Stimulated activated CD8-positive, alpha-beta memory T cell treated with anti-CD3 and anti-CD28 coated beads, Interleukin-15, amount 100 ng/mL, for 48 hours (primary cell): ENCODE results near the gene TMEM219.
"Not testable (repeated sequence)": the region's sequence is repeated elsewhere in the genome, so short reads cannot be mapped to it uniquely, and the experiment has no call there.

ENCODE experiments used
- DNase-seq, 2 donors: peaks; one replicate each; pipeline ENCODE4 v3.0.0-alpha.2; 2020; ENCODE audit warnings: low read depth in 2 of 2

Gene TMEM219

DNA sequence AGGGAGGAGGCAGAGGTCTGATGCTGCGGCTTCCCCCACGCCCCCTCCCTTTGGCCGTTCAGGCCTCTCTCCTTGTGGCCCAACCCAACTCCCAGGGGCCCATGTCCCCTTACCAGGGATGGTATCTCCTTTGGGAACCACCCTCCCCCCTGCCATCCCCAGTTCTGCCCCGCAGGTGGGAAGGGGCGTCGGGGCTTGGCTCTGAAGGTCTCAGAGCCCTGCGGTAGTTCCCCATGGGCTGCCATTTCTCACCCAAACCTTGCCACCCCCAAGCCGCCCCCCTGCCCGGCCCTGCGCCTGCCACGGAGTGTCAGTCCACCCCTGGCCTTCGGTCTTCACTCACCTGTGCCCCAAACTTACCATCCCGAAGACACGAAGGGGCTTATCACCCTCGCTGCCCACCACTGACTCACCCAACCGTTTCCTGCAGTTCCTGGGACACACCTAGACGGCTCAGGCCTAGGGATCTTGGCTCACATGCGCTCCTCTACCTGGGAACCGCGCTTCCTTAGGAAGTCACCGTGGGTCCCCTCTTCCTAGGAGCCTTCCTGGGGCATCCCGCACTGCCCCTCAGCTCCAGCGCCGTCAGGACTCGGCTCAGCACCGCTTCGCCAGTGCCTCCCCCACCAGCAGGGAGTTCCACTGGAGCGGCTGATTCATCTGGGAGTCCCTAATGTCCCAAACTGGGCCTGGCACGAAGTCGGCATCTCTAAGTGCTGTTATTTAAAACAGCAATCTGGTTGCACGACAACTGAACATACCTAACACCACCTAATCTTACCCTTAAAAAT, 50.0 kb downstream of the TMEM219 start:
- DNase-seq, result no peak

GRCh38 chr16:30012598-30012997, 50.7 kb downstream of the TMEM219 start:
- DNase-seq, result not testable (repeated sequence)

- not testable (repeated sequence) for DNase-seq
These were observed 53.6 kb downstream of the TMEM219 start for GRCh38 chr16:30015450-30015849.

DNA sequence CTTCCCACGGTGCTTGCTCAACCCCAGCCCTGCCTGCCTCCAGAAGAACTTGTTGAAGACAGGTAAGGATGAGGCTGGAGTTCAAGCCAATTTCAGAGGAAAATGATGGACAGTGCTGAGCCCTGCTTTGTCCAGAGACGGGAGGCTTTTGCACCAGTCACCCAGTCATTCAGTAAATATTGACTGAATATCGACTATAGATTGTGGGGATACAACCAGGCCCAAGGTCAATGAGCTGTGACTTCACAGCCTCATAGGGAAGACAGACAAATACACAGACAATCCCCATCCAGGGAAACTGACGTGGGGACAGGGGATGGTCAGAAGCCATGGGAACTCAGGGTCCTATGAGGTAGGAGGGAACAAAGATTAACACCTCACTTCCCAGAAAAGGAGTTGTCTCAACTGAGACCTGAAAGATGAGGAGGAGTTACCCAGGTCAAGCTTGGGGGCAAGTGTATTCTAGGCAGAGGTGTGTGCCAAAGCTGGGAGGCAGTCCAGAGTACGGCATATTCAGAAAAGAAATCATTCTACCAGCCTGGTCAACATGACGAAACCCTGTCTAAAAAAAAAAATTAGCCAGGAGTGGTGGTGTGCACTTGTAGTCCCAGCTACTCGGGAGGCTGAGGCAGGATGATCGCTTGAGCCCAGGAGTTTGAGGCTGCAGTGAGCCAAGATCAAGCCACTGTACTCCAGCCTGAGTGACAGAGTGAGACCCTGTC, 54.8 kb downstream of the TMEM219 start:
- DNase-seq, result no peak

DNA sequence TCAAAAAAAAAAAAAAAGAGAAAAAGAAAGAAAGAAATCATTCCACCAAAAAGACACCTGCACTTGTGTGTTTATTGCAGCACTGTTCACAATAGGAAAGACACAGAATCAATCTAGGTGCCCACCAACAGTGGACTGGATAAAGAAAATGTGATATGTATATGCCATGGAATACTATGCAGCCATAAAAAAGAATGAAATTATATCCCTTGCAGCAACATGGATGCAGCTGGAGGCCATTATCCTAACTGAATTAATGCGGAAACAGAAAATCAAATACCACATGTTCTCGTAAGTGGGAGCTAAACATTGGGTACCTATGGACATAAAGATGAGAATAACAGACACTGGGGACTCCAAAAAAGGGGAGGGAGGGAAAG, 55.4 kb downstream of the TMEM219 start:
- no peak for DNase-seq

DNA sequence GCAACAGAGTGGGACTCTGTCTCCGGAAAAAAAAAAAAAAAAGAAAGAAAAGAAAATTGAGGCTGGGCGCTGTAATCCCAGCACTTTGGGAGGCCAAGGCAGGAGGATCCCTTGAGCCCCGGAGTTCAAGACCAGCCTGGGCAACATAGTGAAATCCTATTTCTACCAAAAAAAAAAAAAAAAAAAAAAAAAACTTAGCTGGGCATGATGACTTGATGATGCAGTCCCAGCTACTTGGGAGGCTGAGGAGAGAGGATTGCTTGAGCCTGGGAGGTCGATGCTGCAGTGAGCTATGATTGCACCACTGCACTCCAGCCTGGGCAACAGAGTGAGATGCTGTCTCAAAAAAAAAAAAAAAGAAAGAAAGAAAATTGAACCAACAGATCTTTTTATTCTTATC, 56.1 kb downstream of the TMEM219 start:
- not testable (repeated sequence) for DNase-seq

- no peak for DNase-seq
These were observed 56.9 kb downstream of the TMEM219 start for GRCh38 chr16:30018731-30019158.
